Measurements from ENCODE around the gene KCNJ5.
A peak's percentile ranks its signal among the peaks of the same experiment; 100 is the strongest.

KCNJ5 gene

DNA sequence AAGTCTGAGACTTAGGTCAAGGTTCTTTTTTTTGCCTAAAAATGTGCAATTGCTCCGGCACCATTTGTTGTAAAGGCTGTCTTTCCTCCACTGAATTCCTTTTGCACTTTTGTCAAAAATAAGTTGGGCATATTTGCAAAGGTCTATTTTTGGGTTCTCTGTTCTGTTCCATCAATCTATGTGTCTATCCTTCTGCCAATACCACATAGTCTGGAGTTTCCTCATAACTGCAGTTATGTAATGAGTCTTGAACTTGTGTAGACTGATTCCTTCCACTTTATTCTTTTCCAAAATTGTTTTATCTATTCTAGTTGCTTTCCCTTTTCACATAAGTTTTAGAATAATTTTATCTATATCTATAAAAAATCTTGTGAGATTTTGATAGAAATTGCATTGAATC lies 6.7 kb downstream of the KCNJ5 start:
- DNase-seq, result no peak

DNA sequence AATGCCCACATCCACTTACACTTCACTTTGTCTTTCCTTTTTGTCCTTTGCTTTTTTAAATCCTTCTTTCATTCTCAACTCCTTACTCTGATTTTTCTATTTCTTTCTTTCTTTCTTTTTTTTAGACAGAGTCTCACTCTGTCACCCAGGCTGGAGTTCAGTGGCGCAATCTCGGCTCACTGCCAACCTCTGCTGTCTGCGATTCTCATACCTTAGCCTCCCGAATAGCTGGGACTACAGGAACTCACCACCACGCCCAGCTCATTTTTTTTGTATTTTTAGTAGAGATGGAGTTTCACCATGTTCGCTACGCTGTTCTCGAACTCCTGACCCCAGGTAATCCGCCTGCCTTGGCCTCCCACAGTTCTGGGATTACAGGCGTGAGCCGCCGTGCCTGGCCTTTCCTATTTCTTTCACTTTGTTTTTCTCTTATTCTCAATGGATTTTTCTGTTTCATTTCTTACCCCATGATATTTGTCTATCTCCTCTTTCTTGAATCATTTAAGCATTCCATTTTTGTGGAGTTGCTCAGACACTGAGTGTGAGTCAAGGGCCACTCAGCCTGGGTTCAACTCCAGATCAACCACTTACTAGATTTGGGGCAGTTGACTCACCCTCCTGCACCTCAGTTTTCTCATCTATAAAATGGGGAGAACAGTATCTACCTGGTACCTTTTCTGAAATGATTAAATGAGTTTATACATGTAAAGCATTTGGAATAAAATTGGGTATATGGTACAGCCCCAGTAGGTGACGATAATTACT lies 7.6 kb downstream of the KCNJ5 start:
- no peak for DNase-seq

DNA sequence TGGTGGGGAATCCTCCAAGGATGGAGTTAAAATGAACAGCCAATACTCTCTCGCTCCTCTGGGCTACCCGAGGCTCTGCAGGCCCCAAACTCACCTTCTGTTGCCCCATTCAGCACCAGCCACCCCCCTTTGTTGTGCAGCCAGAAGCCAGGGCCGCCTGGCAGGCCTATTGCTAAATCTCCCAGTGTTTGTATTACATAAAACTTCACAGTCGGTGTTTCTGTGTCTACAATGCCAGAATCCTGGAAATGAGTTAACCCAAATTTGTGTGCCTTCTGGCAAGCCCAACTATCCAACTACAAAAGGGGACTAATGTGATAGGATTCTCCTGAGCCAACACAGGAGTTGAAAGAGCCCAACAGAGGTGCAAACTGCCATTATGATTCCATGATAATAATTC lies 9.3 kb downstream of the KCNJ5 start:
- DNase-seq, result no peak

DNA sequence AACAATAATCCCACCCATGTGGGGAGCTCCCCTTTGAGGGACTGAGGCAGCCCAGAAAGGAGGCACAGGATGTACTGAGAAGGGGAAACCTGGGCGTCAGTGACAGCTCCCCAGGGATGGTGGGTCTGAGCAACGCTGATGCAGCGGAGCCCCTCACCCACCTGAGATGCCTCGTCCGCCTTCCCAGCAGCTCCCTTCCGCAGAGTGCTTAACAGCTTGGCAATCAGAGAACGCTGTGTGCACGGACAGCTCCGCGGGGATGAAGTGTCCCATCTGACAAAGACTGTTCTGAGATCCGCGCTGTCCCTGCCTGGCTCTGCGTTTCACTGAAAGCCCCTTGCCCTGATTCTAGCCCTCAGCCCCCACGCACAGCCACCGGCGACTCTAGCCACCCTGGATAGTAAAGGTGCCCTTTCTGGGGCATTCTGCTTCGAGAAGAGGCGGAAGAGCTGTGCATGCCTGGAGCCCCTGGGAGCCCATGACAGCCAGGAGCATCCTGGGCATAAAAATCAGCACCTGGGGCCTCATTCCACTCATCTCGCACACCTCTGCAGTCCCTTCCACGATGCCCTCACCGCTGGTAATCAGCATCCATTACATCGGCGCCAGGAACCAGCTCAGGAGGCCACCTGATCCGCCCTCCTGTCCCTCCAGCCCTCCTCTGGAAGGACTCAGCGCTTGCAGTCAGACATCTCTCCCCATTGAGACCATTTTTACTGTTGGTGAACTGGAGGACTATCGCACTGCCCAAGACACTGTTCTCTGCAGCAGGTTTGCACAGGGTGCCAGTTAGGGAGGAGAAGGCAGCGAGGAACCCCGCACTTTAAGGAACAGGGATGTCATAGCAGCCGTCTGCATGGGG lies 10.7 kb downstream of the KCNJ5 start:
- no peak for DNase-seq

DNA sequence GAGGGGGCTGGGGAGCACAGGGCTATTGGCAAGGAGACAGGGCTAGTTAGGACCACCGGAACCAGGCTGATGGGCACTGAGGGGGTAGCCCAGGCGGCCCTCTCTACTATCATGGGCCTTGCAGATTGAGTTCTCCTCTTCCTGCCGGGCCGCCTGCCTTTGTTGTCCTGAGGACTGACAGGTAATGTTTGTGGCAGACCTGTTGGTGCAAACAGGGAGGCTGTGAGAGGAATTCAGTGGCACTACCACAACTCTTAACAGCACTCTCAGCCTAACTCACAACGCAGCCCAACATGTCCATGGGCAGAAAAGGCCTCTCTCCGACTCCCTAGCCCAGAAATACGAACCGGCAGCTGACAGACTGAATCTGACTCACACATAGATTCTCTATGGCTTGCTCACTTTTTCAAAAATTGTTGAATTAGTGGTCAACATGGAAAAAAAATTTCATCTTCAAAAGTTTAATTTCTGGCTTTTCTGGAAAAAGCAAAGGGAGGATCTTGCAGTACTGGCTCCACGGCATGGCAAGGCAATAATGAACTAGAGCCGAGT lies 11.4 kb downstream of the KCNJ5 start:
- DNase-seq, result no peak

DNA sequence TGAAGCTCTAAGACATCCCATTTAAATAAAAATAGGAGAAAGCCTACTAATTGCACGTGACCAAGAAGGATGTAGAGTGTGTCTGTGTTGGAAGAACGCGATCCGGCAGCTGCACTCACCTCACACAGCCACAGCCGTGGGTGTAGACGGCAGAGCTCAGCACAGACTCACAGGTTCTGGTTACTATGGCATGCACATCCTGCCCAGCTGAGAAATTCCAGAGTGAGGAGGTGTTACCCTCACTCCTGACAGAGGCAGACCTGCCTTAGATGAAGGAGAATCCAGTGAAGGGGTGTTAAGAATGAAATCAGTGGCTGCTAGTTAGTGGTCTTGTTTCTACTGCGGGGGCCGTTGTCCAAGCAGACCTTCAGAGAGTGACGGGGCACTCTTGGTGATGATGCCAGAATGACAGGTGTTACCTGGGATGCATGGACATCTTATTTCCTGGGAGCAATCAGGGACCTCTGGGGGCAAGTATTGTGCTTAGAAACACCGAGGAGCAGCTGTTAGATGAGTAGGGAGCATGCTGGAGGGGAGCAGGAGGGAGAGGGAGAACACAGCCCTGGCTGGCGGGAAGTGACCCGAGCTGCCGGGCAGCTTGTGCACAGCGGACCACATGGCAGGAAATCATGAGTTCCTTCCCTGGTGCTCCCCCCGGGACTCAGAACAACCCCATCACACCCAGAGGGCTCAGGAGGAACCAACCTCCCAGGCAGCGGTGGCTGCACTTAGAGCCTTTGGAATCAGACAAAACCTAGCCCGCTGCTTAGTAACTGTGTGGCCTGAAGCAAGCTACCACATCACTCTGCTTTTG lies 12.3 kb downstream of the KCNJ5 start:
- DNase-seq, result peak in 1 of 3 experiments; percentile 47

DNA sequence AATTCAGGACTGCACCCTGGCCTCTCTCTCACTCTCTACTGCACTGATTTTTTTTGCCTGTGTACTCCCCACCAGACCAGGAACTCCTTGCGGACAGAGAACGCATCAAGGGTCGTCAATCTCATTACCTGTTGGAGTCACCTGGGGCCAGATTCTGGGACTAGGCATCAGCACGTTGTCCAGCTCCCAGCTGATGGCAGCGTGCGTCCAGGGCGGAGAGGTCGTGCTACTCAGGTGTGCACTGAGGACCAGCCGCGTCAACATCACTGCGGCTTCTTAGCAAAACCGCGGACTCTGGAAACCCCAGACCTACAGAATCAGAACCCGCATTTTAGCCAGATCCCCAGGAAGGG lies 13.1 kb downstream of the KCNJ5 start:
- DNase-seq, result no peak

DNA sequence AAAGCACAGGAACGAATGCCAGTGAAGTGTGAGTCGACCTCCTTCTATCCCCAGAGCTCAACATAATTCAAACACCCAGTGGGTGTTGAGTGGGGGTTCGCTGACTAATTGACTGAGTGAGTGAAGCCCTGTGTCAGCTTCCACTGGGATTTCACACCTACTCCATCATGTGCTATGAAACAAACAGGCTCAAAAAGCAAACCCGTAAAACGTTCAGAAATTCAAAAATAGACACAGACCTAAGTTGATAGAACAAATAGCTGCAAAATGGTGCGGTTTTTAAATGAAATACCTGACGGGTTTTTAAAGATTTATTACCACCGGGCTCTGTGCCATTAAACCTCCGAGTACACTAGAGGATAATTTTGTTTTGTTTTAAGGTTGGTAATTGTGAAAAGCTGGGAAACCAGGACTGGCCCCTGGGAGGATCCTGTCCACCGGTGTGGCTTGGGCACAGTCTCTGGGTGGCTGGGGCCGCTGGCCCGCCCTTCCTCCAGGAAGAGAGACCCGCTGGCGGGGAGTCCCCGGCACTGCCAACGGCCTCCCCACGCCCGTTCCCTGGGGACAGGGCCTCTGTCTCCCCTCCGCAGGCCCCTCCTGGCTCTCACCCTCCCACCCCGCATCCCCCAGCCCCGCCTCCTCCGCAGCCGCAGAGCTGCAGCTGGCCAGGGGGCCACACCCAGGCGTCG lies 13.6 kb downstream of the KCNJ5 start:
- peak; percentile 31 to 83 (median 83) for DNase-seq

DNA sequence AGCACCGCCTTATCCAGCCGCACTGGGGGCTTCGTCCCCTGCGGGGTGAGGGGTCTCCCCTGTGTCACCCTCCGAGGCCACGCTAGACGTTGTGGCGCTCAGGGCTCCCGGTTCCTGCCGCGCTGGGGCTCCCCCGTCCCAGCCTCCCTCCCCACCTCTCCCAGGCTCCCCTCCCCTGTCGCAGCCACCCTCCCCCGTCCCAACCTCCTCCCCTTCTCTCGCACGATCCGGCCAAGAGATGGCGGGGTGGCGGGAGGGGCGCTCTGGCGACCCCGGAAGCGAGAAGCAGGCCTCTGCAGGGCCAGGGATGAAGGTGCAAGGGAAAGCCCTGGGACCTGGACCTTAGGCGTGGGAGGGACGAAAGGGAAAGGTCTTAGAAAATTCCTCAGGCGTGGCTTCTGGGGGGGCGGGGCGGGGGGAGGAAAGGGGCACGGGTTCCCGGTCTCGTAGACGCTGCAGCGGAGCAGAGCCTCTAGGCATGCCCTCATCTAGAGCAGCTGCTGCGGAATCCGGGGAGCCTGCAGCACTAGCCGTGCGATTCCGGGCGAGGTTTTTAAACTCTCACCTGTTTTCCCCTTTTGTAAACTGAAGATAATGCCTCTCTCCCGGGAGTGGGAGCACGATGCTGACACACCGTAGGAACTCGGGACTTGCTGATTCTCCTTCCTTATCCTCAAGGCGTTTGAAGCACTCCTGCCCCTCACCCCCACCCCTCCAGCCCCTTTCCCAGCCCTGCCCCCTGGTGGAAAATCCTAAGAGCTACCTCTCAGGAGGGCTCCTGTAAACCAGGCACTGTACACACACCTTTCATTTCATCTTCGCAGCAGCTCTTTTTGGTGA lies 14.4 kb downstream of the KCNJ5 start:
- peak; percentile 37 to 90 (median 90) for DNase-seq

DNA sequence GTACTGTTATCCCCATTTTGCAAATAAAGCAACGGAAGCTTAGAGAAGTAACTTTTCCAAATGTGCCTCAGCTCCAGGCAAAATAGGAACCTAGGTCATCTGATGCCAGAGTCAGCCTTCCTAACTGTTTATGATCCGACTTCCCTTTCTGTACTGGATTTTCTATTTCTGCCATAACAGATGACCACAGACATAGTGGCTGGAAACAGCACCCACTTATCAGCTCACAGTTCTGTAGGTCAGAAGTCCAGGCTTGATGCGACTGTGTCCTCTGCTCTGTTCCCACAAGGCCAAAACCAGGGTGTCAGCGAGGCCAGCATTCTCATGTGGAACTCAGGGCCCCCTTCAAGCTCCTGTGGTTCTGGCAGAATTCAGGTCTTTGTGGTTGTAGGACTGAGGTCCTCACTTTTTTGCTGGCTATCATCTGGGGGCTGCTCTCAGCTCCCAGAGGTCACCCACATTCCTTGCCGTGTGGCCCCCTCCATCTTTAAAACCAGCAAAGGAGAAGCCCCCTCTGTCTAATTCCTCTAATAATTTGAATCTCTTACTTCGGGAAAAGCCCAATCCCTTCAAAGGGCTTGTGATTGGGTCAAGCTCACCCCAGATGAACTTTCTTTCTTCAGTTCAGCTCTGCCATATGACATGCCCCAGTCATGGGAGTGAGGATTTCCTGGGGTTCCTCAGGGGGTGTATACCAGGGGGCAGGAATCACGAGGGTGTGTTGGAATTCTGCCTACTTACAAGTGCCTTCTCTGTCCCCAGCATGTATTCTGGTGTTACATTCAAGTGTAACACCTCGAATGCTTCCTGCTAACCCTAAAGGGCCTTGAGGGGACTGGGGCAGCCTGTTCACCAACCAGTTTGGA lies 15.3 kb downstream of the KCNJ5 start:
- DNase-seq, result no peak

DNA sequence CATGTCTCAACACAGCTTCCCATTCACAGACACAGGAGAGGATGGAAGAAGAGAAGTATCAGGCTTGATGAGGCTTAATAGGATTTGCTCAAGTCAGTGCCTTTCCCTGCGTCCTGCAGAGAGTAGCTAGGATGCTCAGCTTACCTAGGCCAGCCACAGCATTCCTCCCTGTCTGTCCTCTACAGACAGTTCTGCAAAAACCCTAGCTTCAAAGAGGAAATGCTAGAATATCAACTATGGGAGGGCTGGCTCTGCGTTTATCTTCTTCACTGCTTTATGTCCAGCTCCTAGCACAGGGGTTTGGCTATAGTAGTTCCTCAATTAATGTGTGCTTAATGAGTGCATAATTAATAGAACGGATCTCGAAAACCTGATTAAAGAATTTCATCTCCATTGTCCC lies 16.4 kb downstream of the KCNJ5 start:
- DNase-seq, result no peak

DNA sequence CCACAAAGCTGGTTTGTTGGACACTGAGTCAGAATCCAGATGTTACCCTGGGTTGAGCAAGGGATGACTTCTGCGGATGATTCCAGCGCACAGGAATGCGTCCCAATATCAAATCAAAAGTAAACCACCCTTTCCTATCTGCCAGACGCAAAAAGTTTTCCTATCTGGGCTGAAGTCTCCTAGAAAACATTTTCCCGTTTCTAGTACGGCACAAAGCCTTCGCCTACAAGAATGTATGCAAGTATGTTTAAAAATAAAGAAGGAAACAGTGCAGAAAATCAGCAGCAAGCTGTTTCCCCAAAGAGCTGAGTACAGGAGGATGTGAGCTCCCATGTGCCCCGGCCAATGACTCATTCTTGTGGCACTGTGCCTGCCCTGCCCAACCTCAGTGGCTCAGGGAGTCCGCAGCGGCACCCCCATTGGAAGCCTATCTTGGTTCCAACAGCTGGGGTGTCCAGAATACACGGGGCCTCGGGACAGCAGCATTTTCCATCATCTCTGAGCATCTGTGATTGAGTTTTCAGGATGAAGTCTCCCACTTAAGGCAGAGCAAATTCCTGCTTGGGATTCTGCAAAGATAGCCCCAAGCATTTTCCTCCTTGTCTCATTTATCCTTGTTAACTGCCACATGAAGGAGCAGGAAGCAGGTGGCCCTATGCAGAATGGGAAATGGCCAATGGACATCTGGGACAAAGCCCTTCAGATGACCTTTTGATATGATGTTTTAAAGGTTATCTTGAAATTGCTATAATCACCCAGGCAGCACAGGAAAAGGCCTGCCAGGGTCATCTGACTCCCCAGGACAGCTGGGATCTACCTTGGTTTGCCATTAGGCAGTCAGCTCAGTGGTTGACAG lies 17.5 kb downstream of the KCNJ5 start:
- no peak for DNase-seq

DNA sequence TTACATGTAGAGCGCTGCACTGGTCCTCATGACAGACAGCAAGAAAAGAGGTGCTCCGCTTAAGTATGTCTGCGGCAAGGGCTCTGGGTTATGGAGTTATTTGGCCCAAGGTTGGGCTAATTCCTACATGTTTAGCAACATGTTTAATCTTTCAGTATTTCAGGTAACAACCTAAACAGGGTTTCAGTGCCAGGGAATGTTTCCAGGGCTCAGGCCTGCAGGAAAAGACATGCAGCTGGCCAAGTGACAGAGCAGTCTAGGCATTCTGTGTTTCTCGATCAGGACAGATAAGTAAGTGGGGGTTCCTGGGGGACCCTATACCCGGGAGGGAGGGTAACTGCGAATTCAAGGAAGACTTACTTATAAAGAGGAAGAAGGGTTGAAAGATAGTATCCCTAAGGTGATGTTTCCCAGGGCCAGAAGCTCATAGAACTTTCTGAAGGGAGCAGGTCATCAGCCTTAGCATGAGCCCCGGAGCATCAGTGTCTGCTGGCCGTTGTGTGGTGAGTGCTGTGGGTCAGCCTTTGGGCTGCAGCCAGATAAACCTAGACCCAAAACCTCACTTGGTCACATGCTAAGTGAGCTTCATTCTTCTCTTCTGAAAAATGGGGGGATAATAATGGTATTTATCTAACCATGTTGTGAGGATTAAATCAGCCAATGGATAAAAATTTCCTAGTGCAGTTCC lies 18.4 kb downstream of the KCNJ5 start:
- no peak for DNase-seq

DNA sequence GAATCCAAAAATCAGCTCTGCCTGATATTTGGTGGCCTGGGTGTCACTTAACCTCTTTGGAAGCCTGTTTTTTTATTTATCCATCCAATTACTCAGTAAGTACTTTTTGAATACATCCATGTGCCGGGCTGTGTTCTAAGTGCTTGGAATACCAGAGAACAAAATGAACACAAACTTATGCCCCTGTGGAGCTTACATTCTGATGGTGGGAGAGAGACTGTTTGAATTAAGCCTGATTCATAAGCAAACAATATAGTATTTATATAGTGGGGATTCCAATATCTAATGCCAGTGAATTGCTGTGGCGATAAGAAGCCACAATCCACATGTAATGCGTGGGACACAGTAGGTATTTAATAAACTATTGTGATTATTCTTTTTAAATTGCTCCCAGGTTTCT lies 19.4 kb downstream of the KCNJ5 start:
- DNase-seq, result no peak

DNA sequence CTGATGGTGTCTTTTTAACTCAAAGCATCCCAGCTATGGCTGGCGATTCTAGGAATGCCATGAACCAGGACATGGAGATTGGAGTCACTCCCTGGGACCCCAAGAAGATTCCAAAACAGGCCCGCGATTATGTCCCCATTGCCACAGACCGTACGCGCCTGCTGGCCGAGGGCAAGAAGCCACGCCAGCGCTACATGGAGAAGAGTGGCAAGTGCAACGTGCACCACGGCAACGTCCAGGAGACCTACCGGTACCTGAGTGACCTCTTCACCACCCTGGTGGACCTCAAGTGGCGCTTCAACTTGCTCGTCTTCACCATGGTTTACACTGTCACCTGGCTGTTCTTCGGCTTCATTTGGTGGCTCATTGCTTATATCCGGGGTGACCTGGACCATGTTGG lies 20.1 kb downstream of the KCNJ5 start:
- DNase-seq, result no peak

DNA sequence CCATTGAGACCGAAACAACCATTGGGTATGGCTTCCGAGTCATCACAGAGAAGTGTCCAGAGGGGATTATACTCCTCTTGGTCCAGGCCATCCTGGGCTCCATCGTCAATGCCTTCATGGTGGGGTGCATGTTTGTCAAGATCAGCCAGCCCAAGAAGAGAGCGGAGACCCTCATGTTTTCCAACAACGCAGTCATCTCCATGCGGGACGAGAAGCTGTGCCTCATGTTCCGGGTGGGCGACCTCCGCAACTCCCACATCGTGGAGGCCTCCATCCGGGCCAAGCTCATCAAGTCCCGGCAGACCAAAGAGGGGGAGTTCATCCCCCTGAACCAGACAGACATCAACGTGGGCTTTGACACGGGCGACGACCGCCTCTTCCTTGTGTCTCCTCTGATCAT lies 20.5 kb downstream of the KCNJ5 start:
- no peak for DNase-seq

DNA sequence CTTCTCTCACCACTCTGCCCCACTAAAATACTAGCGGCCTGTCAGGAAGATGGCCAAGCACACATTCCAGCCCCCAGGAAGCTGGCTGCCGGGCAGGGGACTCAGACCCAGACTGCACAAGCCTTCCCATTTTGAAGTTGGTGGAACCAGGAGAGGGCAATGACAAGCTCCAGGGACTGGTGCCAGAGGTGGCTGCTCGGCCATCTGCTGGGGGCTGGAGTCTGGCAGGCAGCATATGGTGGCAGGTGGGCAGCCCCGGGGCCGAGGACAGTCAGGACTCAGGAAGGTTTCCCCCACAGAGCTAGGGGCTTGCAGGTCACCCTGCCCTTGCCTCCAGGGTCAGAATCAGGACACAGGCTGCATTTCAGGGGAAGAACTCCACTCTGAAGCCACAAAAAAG lies 22.6 kb downstream of the KCNJ5 start:
- DNase-seq, result no peak

DNA sequence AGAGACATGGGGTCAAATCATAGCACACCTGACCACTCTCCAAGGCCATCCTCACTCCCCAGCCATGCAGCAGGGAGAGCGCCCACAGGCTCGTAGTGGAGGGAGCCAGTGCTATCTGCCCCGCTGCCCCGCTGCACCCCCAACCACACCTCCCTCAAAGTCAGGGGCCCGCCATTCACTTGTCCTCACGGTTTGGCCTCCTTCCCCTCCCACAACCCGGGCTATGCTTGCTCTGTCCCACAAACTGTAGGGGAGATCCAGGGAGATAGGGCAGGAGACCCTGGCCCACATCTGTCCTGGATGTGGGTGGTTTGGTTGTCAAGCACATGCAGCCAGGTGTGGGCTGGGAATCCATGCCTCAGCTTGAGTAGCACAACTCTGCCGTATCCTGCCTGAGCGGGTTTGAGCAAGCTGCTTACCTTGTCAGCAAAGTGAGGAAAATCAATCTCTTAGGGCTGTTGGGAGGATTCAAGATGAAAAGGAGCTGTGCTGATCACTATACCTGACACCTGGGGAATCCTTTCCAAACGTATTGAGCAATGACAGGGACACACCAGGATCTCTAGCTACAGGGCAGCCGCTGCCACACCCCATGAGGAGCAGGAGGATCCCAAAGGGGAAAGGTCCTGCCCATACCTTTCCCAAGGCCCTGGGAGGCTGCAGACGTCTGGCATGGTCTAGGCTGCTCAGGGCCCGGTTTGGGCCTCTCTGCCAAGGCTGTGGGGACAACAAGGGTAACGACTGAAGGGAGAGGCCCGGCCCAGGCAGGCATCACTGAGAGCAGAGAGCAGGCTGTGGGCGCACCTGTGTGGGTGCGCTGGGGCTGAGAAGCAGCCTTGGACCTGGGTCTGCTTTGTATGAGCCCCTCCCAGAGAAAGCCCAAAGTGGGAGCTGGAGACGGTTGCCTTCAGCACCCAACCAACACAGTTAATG lies 23.3 kb downstream of the KCNJ5 start:
- no peak for DNase-seq
